Stimulated activated CD8-positive, alpha-beta memory T cell treated with anti-CD3 and anti-CD28 coated beads, Interleukin-4, amount 100 ng/mL, for 4 hours (primary cell): ENCODE measurements around the gene SDC1.
"Not testable (repeated sequence)": the region's sequence is repeated elsewhere in the genome, so short reads cannot be mapped to it uniquely, and the experiment has no call there.

ENCODE experiments used
- DNase-seq, 2 donors: peaks; one replicate each; pipeline ENCODE4 v3.0.0-alpha.2; 2020; ENCODE audit warnings: low read depth in 2 of 2, low spot score in 1 of 2

SDC1 gene

GRCh38 chr2:20198796-20199632 lies 25.9 kb downstream of the SDC1 start:
- no peak for DNase-seq

GRCh38 chr2:20198001-20198400 lies 26.9 kb downstream of the SDC1 start:
- DNase-seq, result no peak

DNA sequence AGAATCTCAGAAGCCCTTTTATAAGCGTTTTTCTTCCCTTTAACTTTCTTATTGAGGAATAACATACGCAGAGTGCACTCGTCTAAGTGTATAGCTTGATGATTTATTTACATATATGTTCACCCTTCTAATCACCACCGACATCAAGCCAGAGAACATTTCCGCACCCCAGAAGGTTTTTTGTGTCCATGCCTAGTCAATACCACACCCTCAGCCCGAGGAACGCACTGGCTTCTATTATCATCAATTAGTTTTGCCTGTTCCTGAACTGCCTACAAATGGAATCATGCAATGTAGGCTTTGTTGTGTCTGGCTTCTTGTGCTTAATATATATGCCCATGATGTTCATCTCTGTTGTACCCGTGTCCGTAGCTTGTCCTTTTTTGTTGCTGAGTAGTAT lies 27.7 kb downstream of the SDC1 start:
- DNase-seq, result no peak

DNA sequence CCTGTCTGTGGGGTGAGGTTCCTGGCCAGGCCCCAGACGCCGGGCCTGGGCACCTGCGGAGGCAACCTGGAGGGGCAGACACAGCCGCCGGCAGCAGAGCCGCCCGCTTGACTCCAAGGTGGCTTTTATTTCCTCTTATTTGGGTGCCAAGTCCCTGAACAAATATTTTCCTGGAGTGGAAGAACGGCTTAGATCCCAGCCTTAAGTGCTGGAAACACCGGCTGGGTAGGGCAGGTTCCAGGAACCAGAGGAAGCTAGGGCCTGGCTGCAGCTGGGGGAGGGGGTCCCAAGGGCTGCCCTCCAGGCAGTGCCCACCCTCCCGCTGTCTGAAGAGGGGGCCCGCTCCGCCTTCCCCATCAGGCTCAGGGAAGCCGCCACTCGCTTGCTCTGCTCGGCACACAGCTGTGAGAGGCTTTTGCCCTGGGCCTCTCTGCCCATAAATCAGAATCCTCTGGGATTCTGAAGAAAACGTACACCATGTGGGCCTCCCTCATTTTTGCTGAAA lies 28.2 kb downstream of the SDC1 start:
- no peak for DNase-seq

GRCh38 chr2:20196053-20196656 lies 28.8 kb downstream of the SDC1 start:
- no peak for DNase-seq

DNA sequence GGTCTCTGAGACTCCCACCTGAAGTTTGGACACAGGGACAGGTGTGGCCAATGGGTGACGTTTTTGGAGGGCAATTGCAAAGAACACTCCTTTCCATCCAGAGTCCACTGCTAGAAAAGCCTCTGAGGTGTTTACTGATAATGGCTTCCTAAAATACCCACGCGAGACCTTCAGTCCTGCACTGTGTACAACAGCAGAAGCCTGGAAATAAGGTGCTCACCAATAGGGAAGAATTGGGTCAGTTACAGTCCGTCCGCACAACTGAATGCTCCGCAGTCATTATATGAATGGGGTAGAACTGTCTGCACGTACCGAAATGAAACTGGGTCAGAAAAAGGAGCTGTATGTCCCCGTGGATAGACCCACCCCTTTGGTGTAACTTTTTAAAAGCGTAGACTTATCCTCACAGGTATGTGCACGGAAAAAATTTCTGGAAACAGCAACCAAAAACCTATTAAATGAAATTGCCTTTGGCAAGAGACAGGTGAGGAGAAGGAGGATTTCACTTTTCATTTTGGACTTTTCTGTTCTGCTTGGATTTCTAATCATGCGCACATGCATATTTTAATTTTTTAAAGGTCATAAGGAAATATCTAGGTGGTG lies 29.4 kb downstream of the SDC1 start:
- DNase-seq, result no peak

DNA sequence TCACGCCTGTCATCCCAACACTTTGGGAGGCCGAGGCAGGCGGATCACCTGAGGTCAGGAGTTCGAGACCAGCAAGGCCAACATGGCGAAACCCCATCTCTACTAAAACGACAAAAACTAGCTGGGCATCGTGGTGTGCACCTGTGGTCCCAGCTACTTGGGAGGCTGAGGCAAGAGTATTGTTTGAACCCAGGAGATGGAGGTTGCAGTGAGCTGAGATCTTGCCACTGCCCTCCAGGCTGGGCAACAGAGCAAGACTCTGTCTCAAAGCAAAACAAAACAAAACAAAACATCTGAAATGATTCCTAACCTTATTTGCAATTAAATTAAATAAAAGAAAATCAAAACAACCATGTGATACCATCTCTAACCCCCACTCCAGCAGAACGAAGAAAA lies 29.9 kb downstream of the SDC1 start:
- not testable (repeated sequence) for DNase-seq

GRCh38 chr2:20194097-20195015 lies 30.6 kb downstream of the SDC1 start:
- no peak for DNase-seq

DNA sequence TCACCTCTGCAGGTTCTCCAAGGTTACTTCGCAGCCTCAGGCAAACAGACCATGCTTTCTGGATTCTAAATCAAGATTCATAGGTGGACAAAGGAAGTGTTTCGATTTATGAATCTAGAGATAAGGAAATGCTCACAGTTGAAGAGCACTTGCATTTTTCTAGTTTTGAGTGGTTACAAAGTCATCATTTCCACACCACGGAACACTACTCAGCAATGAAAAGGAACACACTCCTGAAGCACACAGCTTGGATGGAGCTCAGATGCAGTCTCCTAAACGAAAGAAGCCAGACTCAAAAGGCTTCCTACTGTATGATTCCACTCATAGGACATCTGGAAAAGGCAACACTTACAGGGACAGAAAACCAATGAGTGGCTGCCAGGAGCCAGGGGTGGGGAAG lies 31.7 kb downstream of the SDC1 start:
- DNase-seq, result no peak

DNA sequence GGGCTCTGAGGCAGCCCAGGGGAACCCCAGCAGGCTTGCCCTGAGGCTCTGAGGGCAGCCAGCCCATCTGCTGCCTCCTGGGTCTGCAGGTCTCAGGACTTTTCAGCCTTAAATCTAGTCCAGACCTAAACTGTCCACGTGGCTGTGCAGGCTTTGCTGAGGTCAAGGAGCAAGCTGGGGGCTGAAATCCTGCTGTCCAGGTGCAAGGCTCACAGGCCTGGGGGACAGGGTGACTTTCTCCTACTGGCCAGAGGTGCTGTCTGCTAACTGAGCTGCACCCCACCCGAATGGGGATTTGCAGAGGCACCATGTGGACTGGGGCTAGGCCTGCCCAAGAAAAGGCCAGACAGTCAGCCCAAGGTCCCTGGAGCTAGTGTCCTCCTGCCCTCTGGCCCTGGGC lies 32.1 kb downstream of the SDC1 start:
- no peak for DNase-seq

DNA sequence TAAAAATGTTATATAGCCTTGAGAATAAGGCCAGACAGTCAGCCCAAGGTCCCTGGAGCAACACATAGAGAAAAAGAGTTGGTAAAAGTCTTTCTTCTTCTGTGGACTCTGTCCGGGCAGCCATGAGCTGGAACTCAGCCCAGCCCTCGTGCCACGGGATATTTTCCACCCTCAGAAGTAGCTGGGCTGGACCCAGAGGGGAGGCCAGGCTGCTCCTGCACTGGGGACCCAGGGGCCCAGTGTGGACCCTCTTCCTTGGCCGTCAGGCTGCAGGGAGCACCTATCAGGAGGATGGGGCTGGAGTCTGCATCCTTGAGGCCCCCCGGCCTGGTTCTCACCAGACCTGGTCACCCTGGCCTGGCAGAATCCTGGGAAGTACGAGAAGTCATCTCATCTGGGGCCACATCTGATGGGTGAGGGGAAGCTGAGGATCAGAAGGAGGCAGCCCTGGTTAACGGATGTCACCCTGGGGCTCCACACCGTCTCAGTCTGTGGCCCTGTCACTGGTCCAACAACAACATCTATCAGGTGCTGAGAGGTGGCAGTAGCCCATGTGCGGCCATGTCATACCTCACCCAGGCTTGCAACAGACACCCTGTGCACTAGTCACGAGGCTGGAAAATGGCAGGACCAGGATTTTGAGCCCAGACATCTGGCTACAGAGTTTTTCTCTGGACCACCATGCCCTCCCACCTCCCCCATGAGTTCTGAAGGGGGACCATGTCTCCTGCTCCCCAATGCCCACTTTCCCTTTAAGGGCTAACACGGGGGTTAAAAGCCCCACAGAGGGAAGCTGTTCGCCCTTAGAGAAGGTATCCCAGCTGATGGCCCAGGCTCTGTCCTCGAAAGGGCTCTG lies 33.0 kb downstream of the SDC1 start:
- no peak for DNase-seq

DNA sequence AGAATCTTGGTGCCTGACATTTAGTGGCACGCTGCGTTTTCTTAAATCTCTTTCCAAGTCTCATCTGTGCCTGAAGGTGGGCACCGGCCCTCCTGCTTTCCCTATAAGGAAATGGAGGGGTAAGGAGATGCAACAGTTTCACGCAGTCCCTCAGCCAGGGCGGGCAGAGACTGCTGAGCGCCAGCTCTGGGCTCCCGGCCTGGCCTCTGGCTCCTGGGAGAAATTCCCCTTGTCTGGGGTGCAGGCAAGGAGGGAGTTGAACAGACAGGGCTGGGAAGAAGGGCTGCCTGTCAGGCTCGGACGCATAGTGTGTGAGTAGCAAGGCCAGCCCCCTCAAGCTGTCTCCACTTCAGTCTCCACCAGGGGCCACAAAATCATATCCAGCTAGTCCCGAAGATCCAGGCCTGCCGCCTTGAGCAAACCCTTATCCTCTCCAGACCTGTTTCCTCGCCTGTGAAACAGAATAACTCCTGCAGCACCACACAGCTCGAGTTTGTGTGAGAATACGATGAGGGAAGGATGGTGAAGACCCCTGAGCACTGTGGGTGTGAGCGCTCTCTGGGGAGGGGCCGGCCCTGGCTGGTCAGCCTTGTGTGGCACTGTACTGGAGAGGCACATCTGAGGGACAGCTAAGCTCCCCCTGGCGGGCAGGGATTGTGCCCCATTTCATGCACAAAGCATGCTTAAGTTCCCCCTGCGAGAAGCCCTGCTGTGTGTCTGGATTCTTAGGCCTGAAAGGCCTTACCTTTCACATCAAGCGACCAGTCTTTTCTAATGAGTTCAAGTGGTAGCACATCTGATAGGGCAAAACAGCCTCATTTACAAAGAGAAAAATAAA lies 33.8 kb downstream of the SDC1 start:
- DNase-seq, result no peak

- no peak for DNase-seq
Measured at GRCh38 chr2:20190170-20190569, 34.8 kb downstream of the SDC1 start.

GRCh38 chr2:20189299-20189931 lies 35.5 kb downstream of the SDC1 start:
- DNase-seq, result no peak

DNA sequence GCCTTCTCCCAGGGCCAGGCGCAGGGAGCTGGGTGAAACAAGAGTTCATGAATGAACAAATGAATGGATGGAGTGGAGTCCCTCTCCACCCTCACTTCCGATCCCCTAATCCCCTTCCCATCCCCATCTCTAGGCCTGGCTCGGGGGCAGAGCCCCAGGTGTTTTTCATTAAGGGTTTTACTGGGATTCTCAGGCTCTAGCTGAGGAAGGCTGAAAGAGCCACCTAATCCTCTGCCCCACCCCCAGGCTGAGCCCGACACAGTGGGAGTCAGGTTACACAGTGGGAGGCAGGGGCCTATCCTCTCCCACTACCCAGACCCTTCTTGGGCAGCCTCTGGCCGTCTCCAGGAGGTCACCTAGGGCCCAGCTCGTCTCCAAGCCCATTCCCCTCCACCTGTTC lies 36.1 kb downstream of the SDC1 start:
- no peak for DNase-seq

GRCh38 chr2:20188201-20188600 lies 36.7 kb downstream of the SDC1 start:
- DNase-seq, result no peak

DNA sequence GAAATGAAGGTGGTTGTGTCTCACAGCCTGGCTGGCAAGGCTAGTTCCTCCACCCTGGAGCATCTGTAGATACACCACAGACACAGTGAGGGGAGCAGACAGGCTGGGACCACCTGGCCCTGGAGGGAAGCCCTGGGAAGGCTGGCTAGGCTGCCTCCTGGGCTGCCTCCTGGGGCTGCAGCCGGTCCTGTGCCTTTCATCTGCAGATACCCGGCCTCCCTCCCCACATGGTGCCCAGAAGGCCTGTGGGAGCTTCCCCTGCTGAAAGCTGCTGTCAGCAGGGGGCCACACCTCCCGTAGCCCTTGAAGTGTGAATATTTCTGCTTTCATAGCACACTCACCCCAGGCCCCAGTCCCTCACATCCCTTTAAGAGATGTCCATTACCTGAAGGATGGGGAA lies 37.6 kb downstream of the SDC1 start:
- DNase-seq, result no peak

- no peak for DNase-seq
Measured at GRCh38 chr2:20186855-20187187, 38.1 kb downstream of the SDC1 start.
